IPS-18a (cell line): ENCODE results near the gene MYL5.
"Not testable (repeated sequence)": the region's sequence is repeated elsewhere in the genome, so short reads cannot be mapped to it uniquely, and the experiment has no call there.

Experiments used
- H3K27ac ChIP-seq: one replicate; pipeline ENCODE4 v1.5.1; 2013; ENCODE audit warnings: low read length
- H3K27me3 ChIP-seq: one replicate; pipeline ENCODE4 v1.6.1; 2013; ENCODE audit warnings: mild to moderate bottlenecking, low read length; ENCODE audit not compliant: control insufficient read depth, insufficient read depth
- H3K36me3 ChIP-seq: one replicate; pipeline ENCODE4 v1.6.1; 2013; ENCODE audit warnings: low read depth, low read length; ENCODE audit not compliant: control insufficient read depth
- H3K4me1 ChIP-seq: one replicate; pipeline ENCODE4 v1.6.1; 2013; ENCODE audit warnings: low read depth, low read length; ENCODE audit not compliant: control insufficient read depth
- H3K4me3 ChIP-seq: one replicate; pipeline ENCODE4 v1.5.1; 2013; ENCODE audit warnings: low read length
- H3K9ac ChIP-seq: one replicate; pipeline ENCODE4 v1.6.1; 2013; ENCODE audit warnings: mild to moderate bottlenecking, low read length, moderate library complexity
- H3K9me3 ChIP-seq: one replicate; pipeline ENCODE4 v1.6.1; 2013; ENCODE audit warnings: low read depth, low read length; ENCODE audit not compliant: control insufficient read depth

MYL5 gene

GRCh38 chr4:723751-724530, 49.6 kb downstream of the MYL5 start:
- Histone ChIP-seq H3K4me1 (no peaks in the 10 kb centered on the region), H3K4me3 (no peak overlapping the region), H3K9me3 (no peaks in the 10 kb centered on the region), H3K27ac (no peak overlapping the region), H3K36me3 (no peaks in the 10 kb centered on the region), H3K9ac (no peak overlapping the region), H3K27me3 (no peaks in the 10 kb centered on the region)

GRCh38 chr4:725391-726234, 51.3 kb downstream of the MYL5 start:
- Histone ChIP-seq H3K4me3 (no peak overlapping the region), H3K9me3 (no peaks in the 10 kb centered on the region), H3K27ac (no peak overlapping the region), H3K27me3 (no peaks in the 10 kb centered on the region), H3K36me3 (no peaks in the 10 kb centered on the region), H3K4me1 (no peaks in the 10 kb centered on the region), H3K9ac (no peak overlapping the region)

- no peak overlapping the region for H3K27ac ChIP-seq
- no peaks in the 10 kb centered on the region for H3K4me1 ChIP-seq
- no peak overlapping the region for H3K4me3 ChIP-seq
- H3K27me3 ChIP-seq = no peaks in the 10 kb centered on the region
- no peak overlapping the region for H3K9ac ChIP-seq
- no peaks in the 10 kb centered on the region for H3K9me3 ChIP-seq
- H3K36me3 ChIP-seq = peaks cover 6% of the 10 kb centered on the region
These were observed 52.0 kb downstream of the MYL5 start for GRCh38 chr4:726235-726787.

GRCh38 chr4:726838-727237, 52.5 kb downstream of the MYL5 start:
- Histone ChIP-seq H3K4me3 (no peak overlapping the region), H3K4me1 (no peaks in the 10 kb centered on the region), H3K36me3 (peaks cover 6% of the 10 kb centered on the region), H3K27me3 (no peaks in the 10 kb centered on the region), H3K9ac (no peak overlapping the region), H3K9me3 (no peaks in the 10 kb centered on the region), H3K27ac (no peak overlapping the region)

GRCh38 chr4:727576-727975, 53.2 kb downstream of the MYL5 start:
- Histone ChIP-seq H3K9ac (no peak overlapping the region), H3K4me1 (no peaks in the 10 kb centered on the region), H3K27ac (no peak overlapping the region), H3K9me3 (no peaks in the 10 kb centered on the region), H3K27me3 (no peaks in the 10 kb centered on the region), H3K4me3 (no peak overlapping the region), H3K36me3 (peaks cover 10% of the 10 kb centered on the region)

- Histone ChIP-seq H3K27me3 (no peaks in the 10 kb centered on the region), H3K9me3 (no peaks in the 10 kb centered on the region), H3K4me3 (no peak overlapping the region), H3K9ac (no peak overlapping the region), H3K4me1 (no peaks in the 10 kb centered on the region), H3K36me3 (peaks cover 30% of the 10 kb centered on the region), H3K27ac (no peak overlapping the region)
These were observed 55.3 kb downstream of the MYL5 start for GRCh38 chr4:729336-730315.

- H3K9ac ChIP-seq = no peak overlapping the region
- H3K4me3 ChIP-seq = no peak overlapping the region
- peaks cover 39% of the 10 kb centered on the region for H3K36me3 ChIP-seq
- H3K27me3 ChIP-seq = no peaks in the 10 kb centered on the region
- no peaks in the 10 kb centered on the region for H3K4me1 ChIP-seq
- no peaks in the 10 kb centered on the region for H3K9me3 ChIP-seq
- no peak overlapping the region for H3K27ac ChIP-seq
These were observed 56.2 kb downstream of the MYL5 start for GRCh38 chr4:730511-730910.

- H3K27me3 ChIP-seq, H3K9ac ChIP-seq, H3K9me3 ChIP-seq, H3K4me1 ChIP-seq, H3K4me3 ChIP-seq, H3K27ac ChIP-seq: not testable (repeated sequence)
- H3K36me3 ChIP-seq = peaks cover 42% of the 10 kb centered on the region
These were observed 56.9 kb downstream of the MYL5 start for GRCh38 chr4:730946-731904.
